ENCODE results near the gene L3MBTL3.

DNA sequence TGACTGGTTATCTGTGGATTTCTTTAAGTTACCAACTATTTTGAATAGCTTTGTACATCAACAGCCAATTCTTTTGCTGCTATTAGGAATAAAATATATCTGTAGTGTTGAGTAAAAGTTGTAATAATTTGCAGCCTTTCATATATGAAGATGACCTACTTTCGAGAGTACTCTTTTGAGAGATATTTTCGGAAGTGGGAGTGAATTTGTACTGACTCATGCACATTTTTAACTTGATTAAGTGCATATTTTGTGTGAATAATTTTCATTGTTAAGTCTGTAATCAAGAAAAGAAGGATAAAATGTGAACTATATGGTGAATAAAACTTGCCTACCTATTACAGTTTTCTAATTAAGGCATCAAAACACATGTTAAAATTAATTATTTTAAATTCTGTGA, 51.9 kb downstream of the L3MBTL3 start:
- TF ChIP-seq, protein P1, sequence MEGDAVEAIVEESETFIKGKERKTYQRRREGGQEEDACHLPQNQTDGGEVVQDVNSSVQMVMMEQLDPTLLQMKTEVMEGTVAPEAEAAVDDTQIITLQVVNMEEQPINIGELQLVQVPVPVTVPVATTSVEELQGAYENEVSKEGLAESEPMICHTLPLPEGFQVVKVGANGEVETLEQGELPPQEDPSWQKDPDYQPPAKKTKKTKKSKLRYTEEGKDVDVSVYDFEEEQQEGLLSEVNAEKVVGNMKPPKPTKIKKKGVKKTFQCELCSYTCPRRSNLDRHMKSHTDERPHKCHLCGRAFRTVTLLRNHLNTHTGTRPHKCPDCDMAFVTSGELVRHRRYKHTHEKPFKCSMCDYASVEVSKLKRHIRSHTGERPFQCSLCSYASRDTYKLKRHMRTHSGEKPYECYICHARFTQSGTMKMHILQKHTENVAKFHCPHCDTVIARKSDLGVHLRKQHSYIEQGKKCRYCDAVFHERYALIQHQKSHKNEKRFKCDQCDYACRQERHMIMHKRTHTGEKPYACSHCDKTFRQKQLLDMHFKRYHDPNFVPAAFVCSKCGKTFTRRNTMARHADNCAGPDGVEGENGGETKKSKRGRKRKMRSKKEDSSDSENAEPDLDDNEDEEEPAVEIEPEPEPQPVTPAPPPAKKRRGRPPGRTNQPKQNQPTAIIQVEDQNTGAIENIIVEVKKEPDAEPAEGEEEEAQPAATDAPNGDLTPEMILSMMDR (conservative IDR thresholded peaks at IDR 0.05) = no peak
- no peak for TF ChIP-seq ZFX (IDR thresholded peaks at IDR 0.05)
